Measurements from ENCODE around the gene PLCB1. TPM values are rescaled to one million over a fixed set of nuclear protein-coding genes. Genes with fewer than 3 reads are reported as not detected.

Gene PLCB1
- total RNA-seq, 4 donors from 2014 or later = 13.5 to 110 (median 30.4) TPM

- Histone ChIP-seq H3K9me3 (no peaks in the 10 kb centered on the region), H3K4me1 (no peaks in the 10 kb centered on the region), H3K27ac (no peak overlapping the region), H3K36me3 (no peaks in the 10 kb centered on the region), H3K27me3 (no peaks in the 10 kb centered on the region), H3K4me3 (no peak overlapping the region)
- no peak for TF ChIP-seq POLR2A (IDR thresholded peaks at IDR 0.05)
- TF ChIP-seq CTCF (IDR thresholded peaks at IDR 0.05) = no peak
- no peak for DNase-seq
- intact Hi-C loops (cut with DNase I; ENCODE audit: low total_unique reads) = no loop called here
Measured at GRCh38 chr20:8322662-8323217, 190.7 kb downstream of the PLCB1 start.

- Histone ChIP-seq H3K36me3 (no peaks in the 10 kb centered on the region), H3K4me1 (no peaks in the 10 kb centered on the region), H3K9me3 (no peaks in the 10 kb centered on the region), H3K27ac (no peak overlapping the region), H3K4me3 (no peak overlapping the region), H3K27me3 (no peaks in the 10 kb centered on the region)
- DNase-seq = no peak
- TF ChIP-seq CTCF (IDR thresholded peaks at IDR 0.05) = no peak
- TF ChIP-seq POLR2A (IDR thresholded peaks at IDR 0.05) = no peak
- intact Hi-C loops (cut with DNase I; ENCODE audit: low total_unique reads) = no loop called here
Measured at GRCh38 chr20:8326191-8326590, 194.1 kb downstream of the PLCB1 start.

- H3K4me1 ChIP-seq = no peaks in the 10 kb centered on the region
- intact Hi-C loops (cut with DNase I; ENCODE audit: low total_unique reads) = no loop called here
Measured at GRCh38 chr20:8326899-8327298, 194.8 kb downstream of the PLCB1 start.

GRCh38 chr20:8328189-8328588 lies 196.1 kb downstream of the PLCB1 start:
- no peaks in the 10 kb centered on the region for H3K4me1 ChIP-seq
- no peak overlapping the region for H3K4me3 ChIP-seq
- no peak for DNase-seq
- TF ChIP-seq POLR2A (IDR thresholded peaks at IDR 0.05) = no peak
- no peaks in the 10 kb centered on the region for H3K36me3 ChIP-seq
- H3K27ac ChIP-seq = no peak overlapping the region
- no peaks in the 10 kb centered on the region for H3K27me3 ChIP-seq
- no peaks in the 10 kb centered on the region for H3K9me3 ChIP-seq
- intact Hi-C loops (cut with DNase I; ENCODE audit: low total_unique reads) = no loop called here

More at GRCh38 chr20:8326899-8327298, 194.8 kb downstream of the PLCB1 start:
- no peak for DNase-seq
- Histone ChIP-seq H3K27ac (no peak overlapping the region), H3K9me3 (no peaks in the 10 kb centered on the region), H3K27me3 (no peaks in the 10 kb centered on the region), H3K4me3 (no peak overlapping the region), H3K36me3 (no peaks in the 10 kb centered on the region)
- no peak for TF ChIP-seq POLR2A (IDR thresholded peaks at IDR 0.05)
- TF ChIP-seq CTCF (IDR thresholded peaks at IDR 0.05) = no peak

- H3K27ac ChIP-seq = no peak overlapping the region
Measured at GRCh38 chr20:8330319-8330784, 198.3 kb downstream of the PLCB1 start.

More at GRCh38 chr20:8330319-8330784, 198.3 kb downstream of the PLCB1 start:
- Histone ChIP-seq H3K36me3 (no peaks in the 10 kb centered on the region), H3K4me1 (no peaks in the 10 kb centered on the region), H3K27me3 (no peaks in the 10 kb centered on the region), H3K9me3 (no peaks in the 10 kb centered on the region), H3K4me3 (no peak overlapping the region)
- TF ChIP-seq CTCF (IDR thresholded peaks at IDR 0.05) (no peak), POLR2A (IDR thresholded peaks at IDR 0.05) (no peak)
- DNase-seq = no peak
- intact Hi-C loops (cut with DNase I; ENCODE audit: low total_unique reads) = no loop called here

All from uterus (tissue), 4 donors.